Caco-2 (cell line): Measurements from ENCODE around the gene POLR2E. TPM values are rescaled to one million over a fixed set of nuclear protein-coding genes. Genes with fewer than 3 reads are reported as not detected.

Experiments used
- BruUV-seq: library from RNA; stranded (reverse); fragments of 400-500 nt; replicated peaks from 2 replicates; lab custom pipeline; 2021; lab: Mats Ljungman, UMichigan
- CTCF ChIA-PET: fragments of 300-600 bp; sonication (Branson Sonifier 250); formaldehyde crosslinking; loops from one replicate; lab custom pipeline; 2022; ENCODE audit warnings: antibody characterized with exemption; lab: Charles Lee
- POLR2A ChIA-PET: fragments of 300-600 bp; sonication (Branson Sonifier 250); formaldehyde crosslinking; loops from one replicate; lab custom pipeline; 2022; ENCODE audit warnings: antibody characterized with exemption; lab: Charles Lee
- DNase-seq, 2 experiments: peaks; one replicate each; pipeline versions ENCODE4 v3.0.0 to v3.0.0-alpha.2; 2020 to 2022
- H3K27me3 ChIP-seq: replicated peaks from 2 replicates; pipeline ENCODE4 v1.6.0; 2011; ENCODE audit warnings: low read length; ENCODE audit not compliant: control insufficient read depth, insufficient read depth
- H3K36me3 ChIP-seq: 2 replicates; pipeline ENCODE4 v1.5.1; 2011; ENCODE audit warnings: low read length; ENCODE audit not compliant: control insufficient read depth, insufficient read depth
- H3K4me1 ChIP-seq: fragments of 250-450 bp; sonication (Bioruptor Pico); 2 replicates; pipeline ENCODE4 v1.5.1; 2020; ENCODE audit warnings: mild to moderate bottlenecking
- H3K4me3 ChIP-seq: 2 replicates; pipeline ENCODE4 v1.5.1; 2011; ENCODE audit warnings: low read depth, mild to moderate bottlenecking, control low read depth, low read length
- H3K9me3 ChIP-seq: fragments of 250-450 bp; sonication (Bioruptor Pico); 2 replicates; pipeline ENCODE4 v1.5.1; 2020; ENCODE audit warnings: mild to moderate bottlenecking, moderate library complexity
- H3K27ac Mint-ChIP-seq: one replicate; pipeline ENCODE4 v1.8.0; 2022; ENCODE audit warnings: mixed read lengths; ENCODE audit not compliant: unreplicated experiment
- H3K27me3 Mint-ChIP-seq: one replicate; pipeline ENCODE4 v1.8.0; 2022; ENCODE audit warnings: mixed read lengths; ENCODE audit not compliant: insufficient read depth, unreplicated experiment
- H3K36me3 Mint-ChIP-seq: one replicate; pipeline ENCODE4 v1.8.0; 2022; ENCODE audit warnings: mild to moderate bottlenecking, mixed read lengths; ENCODE audit not compliant: insufficient read depth, unreplicated experiment
- H3K4me1 Mint-ChIP-seq: one replicate; pipeline ENCODE4 v1.8.0; 2022; ENCODE audit warnings: low read depth, mixed read lengths; ENCODE audit not compliant: unreplicated experiment
- H3K4me3 Mint-ChIP-seq: one replicate; pipeline ENCODE4 v1.8.0; 2022; ENCODE audit warnings: mild to moderate bottlenecking, moderate library complexity, mixed read lengths; ENCODE audit not compliant: unreplicated experiment
- H3K9me3 Mint-ChIP-seq: one replicate; pipeline ENCODE4 v1.8.0; 2022; ENCODE audit warnings: mixed read lengths; ENCODE audit not compliant: unreplicated experiment
- intact Hi-C: fragments of 100-400 bp; cut with micrococcal nuclease; formaldehyde crosslinking; loops from one replicate; pipeline ENCODE4 v1.10.0; 2022; ENCODE audit not compliant: unreplicated experiment
- total RNA-seq: library from RNA; stranded (reverse); gene quantifications from 2 replicates; pipeline ENCODE4 v1.2.3, GENCODE V29; 2022
- TF ChIP-seq, protein P1 (sequence below), 2 experiments: fragments of 200-600 bp in 1 of 2; IDR thresholded peaks; 1 replicate in 1 of 2; 2 replicates in 1 of 2; pipeline versions ENCODE4 v1.5.1 to v1.8.0; 2011 to 2022; ENCODE audit warnings: antibody characterized with exemption in 1 of 2, control low read depth in 1 of 2, inconsistent platforms in 1 of 2, low read depth in 1 of 2, low read length in 1 of 2, mild to moderate bottlenecking in 1 of 2, moderate library complexity in 1 of 2; ENCODE audit not compliant: insufficient read depth in 1 of 2, severe bottlenecking in 1 of 2, unreplicated experiment in 1 of 2

POLR2E gene
- total RNA-seq, 1 experiment from 2014 or later, result 264 TPM

DNA sequence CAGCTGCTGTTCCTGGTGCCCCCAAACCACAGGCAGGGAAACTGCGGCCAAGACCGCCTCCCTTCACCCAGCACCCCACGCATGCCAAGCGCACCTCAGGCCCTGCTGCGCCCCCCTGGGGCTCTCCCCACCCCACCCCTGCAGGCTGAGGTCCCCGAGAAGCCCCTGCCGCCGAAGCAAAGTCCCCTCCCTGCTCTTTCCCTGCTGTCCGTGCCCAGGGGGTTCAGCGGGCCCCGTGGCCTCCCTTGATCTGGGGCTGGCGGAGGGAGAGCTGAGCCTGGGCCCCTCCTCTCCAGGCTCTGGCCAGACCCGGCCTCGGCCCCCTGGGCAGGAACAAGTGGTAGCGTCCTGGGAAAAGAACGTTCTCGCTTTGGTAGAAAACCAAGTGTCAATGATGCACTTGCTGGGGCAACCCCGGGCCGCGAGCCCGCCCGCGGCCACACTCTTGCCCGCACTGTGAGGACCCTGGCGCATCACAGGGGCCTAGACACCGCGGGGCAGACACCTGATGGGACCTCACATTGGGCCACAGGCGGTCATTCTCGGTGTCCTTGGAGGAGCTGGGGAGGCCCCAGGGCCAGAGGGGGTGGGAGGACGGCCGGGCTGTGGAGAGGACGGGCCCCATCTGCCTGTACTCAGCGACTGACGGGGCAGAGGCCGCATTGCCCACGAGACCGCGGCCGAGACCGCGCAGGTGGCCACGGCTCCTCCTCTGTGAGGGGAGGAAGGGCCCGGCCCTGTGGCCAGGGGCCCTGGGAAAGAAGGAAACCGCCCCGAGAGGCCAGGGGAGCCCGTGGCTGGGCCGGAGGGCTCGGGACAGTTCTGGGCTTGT, 37.6 kb upstream of the POLR2E start:
- Mint-ChIP-seq H3K27ac (no peak overlapping the region), H3K9me3 (no peaks in the 10 kb centered on the region), H3K27me3 (no peaks in the 10 kb centered on the region), H3K4me3 (peak overlapping the region; percentile 75), H3K36me3 (peaks cover 27% of the 10 kb centered on the region), H3K4me1 (no peaks in the 10 kb centered on the region)
- H3K36me3 ChIP-seq, result no peaks in the 10 kb centered on the region
- peak overlapping the region; percentile 40 for H3K4me3 ChIP-seq
- no peak for DNase-seq
- H3K9me3 ChIP-seq, result no peaks in the 10 kb centered on the region
- CTCF ChIA-PET, result no interaction called here
- BruUV-seq, result no TSS peak
- intact Hi-C loops, result no loop called here
- peaks cover 6% of the 10 kb centered on the region; the same call in 1 of the 2 replicates for H3K4me1 ChIP-seq
- TF ChIP-seq, protein P1, sequence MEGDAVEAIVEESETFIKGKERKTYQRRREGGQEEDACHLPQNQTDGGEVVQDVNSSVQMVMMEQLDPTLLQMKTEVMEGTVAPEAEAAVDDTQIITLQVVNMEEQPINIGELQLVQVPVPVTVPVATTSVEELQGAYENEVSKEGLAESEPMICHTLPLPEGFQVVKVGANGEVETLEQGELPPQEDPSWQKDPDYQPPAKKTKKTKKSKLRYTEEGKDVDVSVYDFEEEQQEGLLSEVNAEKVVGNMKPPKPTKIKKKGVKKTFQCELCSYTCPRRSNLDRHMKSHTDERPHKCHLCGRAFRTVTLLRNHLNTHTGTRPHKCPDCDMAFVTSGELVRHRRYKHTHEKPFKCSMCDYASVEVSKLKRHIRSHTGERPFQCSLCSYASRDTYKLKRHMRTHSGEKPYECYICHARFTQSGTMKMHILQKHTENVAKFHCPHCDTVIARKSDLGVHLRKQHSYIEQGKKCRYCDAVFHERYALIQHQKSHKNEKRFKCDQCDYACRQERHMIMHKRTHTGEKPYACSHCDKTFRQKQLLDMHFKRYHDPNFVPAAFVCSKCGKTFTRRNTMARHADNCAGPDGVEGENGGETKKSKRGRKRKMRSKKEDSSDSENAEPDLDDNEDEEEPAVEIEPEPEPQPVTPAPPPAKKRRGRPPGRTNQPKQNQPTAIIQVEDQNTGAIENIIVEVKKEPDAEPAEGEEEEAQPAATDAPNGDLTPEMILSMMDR (IDR thresholded peaks at IDR 0.05; ENCODE audit: insufficient read depth in 1 of 2, low read depth in 1 of 2, low read length in 1 of 2, severe bottlenecking in 1 of 2, unreplicated experiment in 1 of 2), result no peak
- no peaks in the 10 kb centered on the region for H3K27me3 ChIP-seq
- POLR2A ChIA-PET, result interaction anchor here (0.9 kb wide), 1 partner anchor 136 kb away, joined by 3 read pairs; no protein-coding TSS in a partner anchor

DNA sequence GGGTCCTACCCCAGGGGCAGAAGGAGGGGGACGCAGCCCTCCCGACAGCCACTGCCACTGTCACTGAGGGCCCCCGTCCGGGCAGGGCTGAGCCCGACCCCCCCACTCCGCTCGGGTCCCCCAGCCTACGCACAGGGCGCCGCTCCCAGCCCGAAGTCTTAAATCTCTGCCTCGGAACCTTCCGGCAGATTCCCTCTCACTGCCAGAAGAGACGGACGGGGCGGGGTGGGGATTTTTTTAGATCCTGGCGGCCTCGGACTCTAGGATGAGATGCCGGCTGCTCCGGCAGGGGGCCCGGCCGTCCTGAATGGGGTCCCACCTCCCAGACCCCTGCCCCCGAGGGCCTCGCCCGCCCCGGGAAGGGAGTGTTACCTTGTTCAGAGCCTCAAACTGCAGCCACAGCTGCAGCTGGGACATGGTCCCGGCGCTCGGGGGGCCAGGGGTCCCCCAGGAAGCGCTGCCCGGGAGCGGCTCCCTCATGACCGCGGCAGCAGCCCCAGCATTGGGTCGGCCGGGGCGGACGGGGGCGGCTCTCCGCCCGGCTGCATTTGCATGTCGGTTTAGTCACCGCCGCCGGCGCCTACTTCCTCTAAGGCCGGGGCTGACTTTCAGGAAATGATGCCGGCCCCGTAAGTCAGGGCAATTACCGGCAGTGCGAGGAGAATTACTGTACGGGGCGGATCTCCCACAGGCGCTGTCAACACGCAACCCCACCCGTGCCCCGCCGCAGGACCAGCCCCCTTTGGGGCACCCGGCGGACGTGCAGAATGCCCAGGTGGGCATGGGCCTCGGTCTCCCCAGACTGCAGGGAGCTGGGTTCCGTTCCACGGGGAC, 36.8 kb upstream of the POLR2E start:
- intact Hi-C loops, result no loop called here
- peak overlapping the region; percentile 75 for H3K4me3 Mint-ChIP-seq
- no peaks in the 10 kb centered on the region for H3K9me3 ChIP-seq
- H3K4me3 ChIP-seq, result peak overlapping the region; percentile 34
- ChIA-PET POLR2A (interaction anchor here (0.6 kb wide), 1 partner anchor 119 kb away, joined by 3 read pairs; no protein-coding TSS in a partner anchor), CTCF (no interaction called here)
- TF ChIP-seq, protein P1 (IDR thresholded peaks at IDR 0.05; ENCODE audit: insufficient read depth in 1 of 2, low read depth in 1 of 2, low read length in 1 of 2, severe bottlenecking in 1 of 2, unreplicated experiment in 1 of 2), result no peak
- no peaks in the 10 kb centered on the region for H3K27me3 Mint-ChIP-seq
- H3K9me3 Mint-ChIP-seq, result no peaks in the 10 kb centered on the region
- H3K27me3 ChIP-seq, result no peaks in the 10 kb centered on the region
- no TSS peak for BruUV-seq
- DNase-seq, result peak in 1 of 2 experiments; percentile 45
- H3K4me1 Mint-ChIP-seq, result no peaks in the 10 kb centered on the region
- no peak overlapping the region for H3K27ac Mint-ChIP-seq
- H3K36me3 ChIP-seq, result no peaks in the 10 kb centered on the region
- H3K4me1 ChIP-seq, result peaks cover 6% of the 10 kb centered on the region; the same call in 1 of the 2 replicates
- peaks cover 34% of the 10 kb centered on the region for H3K36me3 Mint-ChIP-seq
